Erythroblast (primary cell): ENCODE results near the gene WDHD1.

Source experiments
- GATA1 ChIP-seq: IDR thresholded peaks from 2 replicates; pipeline ENCODE4 v1.6.1; 2011; ENCODE audit warnings: low read depth, mild to moderate bottlenecking, control low read depth, low read length, moderate library complexity
- POLR2A ChIP-seq: IDR thresholded peaks from 2 replicates; pipeline ENCODE4 v1.6.1; 2011; ENCODE audit warnings: mild to moderate bottlenecking, low read length

DNA sequence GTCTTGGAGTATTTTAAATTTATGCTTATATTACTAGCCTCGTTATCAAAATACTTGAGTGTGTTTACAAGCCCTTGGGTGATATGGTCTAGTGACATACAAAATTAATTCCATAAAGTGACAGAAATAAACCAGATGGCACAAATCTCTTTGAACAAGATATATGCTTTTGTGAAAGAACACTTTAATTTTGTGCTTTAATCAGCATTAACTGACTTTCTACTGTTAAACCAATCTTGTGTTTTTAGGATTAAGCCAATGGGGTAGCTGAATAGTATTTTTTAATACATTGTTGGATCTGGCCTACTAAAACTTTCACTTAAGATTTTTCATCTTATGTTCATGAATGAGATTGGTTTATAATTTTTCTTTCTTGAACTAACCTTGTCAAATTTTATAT, 93.9 kb downstream of the WDHD1 start:
- TF ChIP-seq POLR2A (no peak), GATA1 (no peak)
